GM23338 (cell line): ENCODE measurements around the gene KCNMA1. TPM values are rescaled to one million over a fixed set of nuclear protein-coding genes. Genes with fewer than 3 reads are reported as not detected.

Experiments used
- ATAC-seq: fragments of 200-7000 bp; cut with Tn5 transposase; 3 replicates; pipeline ENCODE4 v1.9.1; 2020
- DNase-seq: peaks from one replicate; pipeline ENCODE4 v3.0.0-alpha.2; 2015; ENCODE audit warnings: low spot score
- H2AFZ ChIP-seq: fragments of 200-600 bp; sonication (generic); 2 replicates; pipeline ENCODE4 v1.8.0; 2016; ENCODE audit warnings: antibody characterized with exemption, mild to moderate bottlenecking, moderate library complexity
- H3F3A ChIP-seq: fragments of 200-600 bp; sonication (generic); replicated peaks from 2 replicates; pipeline ENCODE4 v1.8.0; 2017; ENCODE audit warnings: antibody characterized with exemption, mixed run types, low read depth
- H3K27ac ChIP-seq: fragments of 200-600 bp; sonication (generic); 2 replicates; pipeline ENCODE4 v1.6.1; 2016; ENCODE audit warnings: low read depth
- H3K27me3 ChIP-seq: fragments of 200-600 bp; sonication (generic); 2 replicates; pipeline ENCODE4 v1.8.0; 2016; ENCODE audit warnings: mild to moderate bottlenecking, mixed run types, moderate library complexity; ENCODE audit not compliant: insufficient read depth
- H3K36me3 ChIP-seq: fragments of 200-600 bp; sonication (generic); 2 replicates; pipeline ENCODE4 v1.8.0; 2016; ENCODE audit warnings: mild to moderate bottlenecking; ENCODE audit not compliant: insufficient read depth
- H3K4me1 ChIP-seq: fragments of 200-600 bp; sonication (generic); 2 replicates; pipeline ENCODE4 v1.8.0; 2016; ENCODE audit warnings: mild to moderate bottlenecking, moderate library complexity; ENCODE audit not compliant: insufficient read depth
- H3K4me2 ChIP-seq: fragments of 200-600 bp; sonication (generic); 2 replicates; pipeline ENCODE4 v1.7.1; 2017; ENCODE audit warnings: mixed run types
- H3K4me3 ChIP-seq: fragments of 200-600 bp; sonication (generic); 2 replicates; pipeline ENCODE4 v1.6.1; 2016; ENCODE audit warnings: mixed run types
- H3K79me2 ChIP-seq: fragments of 200-600 bp; sonication (generic); replicated peaks from 2 replicates; pipeline ENCODE4 v1.8.0; 2017; ENCODE audit warnings: mild to moderate bottlenecking; ENCODE audit not compliant: insufficient read depth
- H3K9me2 ChIP-seq: fragments of 200-600 bp; sonication (generic); 2 replicates; pipeline ENCODE4 v1.8.0; 2017; ENCODE audit not compliant: insufficient read depth
- H4K20me1 ChIP-seq: fragments of 200-600 bp; sonication (generic); replicated peaks from 2 replicates; pipeline ENCODE4 v1.8.0; 2017; ENCODE audit warnings: mild to moderate bottlenecking; ENCODE audit not compliant: insufficient read depth
- H3K27ac Mint-ChIP-seq: 2 replicates; pipeline ENCODE4 v1.8.0; 2020; ENCODE audit warnings: inconsistent platforms, mild to moderate bottlenecking, moderate library complexity, mixed read lengths
- H3K27me3 Mint-ChIP-seq: 3 replicates; pipeline ENCODE4 v1.8.0; 2022; ENCODE audit warnings: low read depth, mild to moderate bottlenecking, moderate library complexity, mixed read lengths, inconsistent platforms; ENCODE audit not compliant: insufficient read depth, poor library complexity
- H3K36me3 Mint-ChIP-seq: 3 replicates; pipeline ENCODE4 v1.8.0; 2021; ENCODE audit warnings: low read depth, mild to moderate bottlenecking, inconsistent platforms, moderate library complexity, mixed read lengths
- H3K4me1 Mint-ChIP-seq: 3 replicates; pipeline ENCODE4 v1.8.0; 2020; ENCODE audit warnings: mild to moderate bottlenecking, inconsistent platforms, mixed read lengths
- H3K4me3 Mint-ChIP-seq: 3 replicates; pipeline ENCODE4 v1.8.0; 2021; ENCODE audit warnings: moderate library complexity, mild to moderate bottlenecking, inconsistent platforms, mixed read lengths
- H3K9me3 Mint-ChIP-seq: 3 replicates; pipeline ENCODE4 v1.8.0; 2020; ENCODE audit warnings: moderate library complexity, mild to moderate bottlenecking, inconsistent platforms, mixed read lengths
- CREB1 ChIP-seq: fragments of 250-450 bp; sonication (Bioruptor Pico); IDR thresholded peaks from 2 replicates; pipeline ENCODE4 v1.5.0; 2020; ENCODE audit warnings: low read depth, mild to moderate bottlenecking, moderate library complexity
- EZH2 ChIP-seq: fragments of 200-600 bp; sonication (generic); IDR thresholded peaks from one replicate; pipeline ENCODE4 v1.8.0; 2017; ENCODE audit warnings: antibody characterized with exemption, mild to moderate bottlenecking, low read depth; ENCODE audit not compliant: unreplicated experiment
- EZH2phosphoT487 ChIP-seq: fragments of 200-600 bp; sonication (generic); IDR thresholded peaks from one replicate; pipeline ENCODE4 v1.8.1; 2018; ENCODE audit warnings: antibody characterized with exemption; ENCODE audit not compliant: unreplicated experiment
- JUNB ChIP-seq: IDR thresholded peaks from one replicate; pipeline ENCODE4 v1.6.1; 2016; ENCODE audit warnings: antibody characterized with exemption; ENCODE audit not compliant: unreplicated experiment
- NANOG ChIP-seq: IDR thresholded peaks from 2 replicates; pipeline ENCODE4 v1.6.1; 2016; ENCODE audit warnings: antibody characterized with exemption, borderline replicate concordance
- POLR2AphosphoS5 ChIP-seq: IDR thresholded peaks from 2 replicates; pipeline ENCODE4 v1.6.1; 2016; ENCODE audit warnings: antibody characterized with exemption, low read depth
- REST ChIP-seq: IDR thresholded peaks from one replicate; pipeline ENCODE4 v1.6.1; 2018; ENCODE audit warnings: antibody characterized with exemption; ENCODE audit not compliant: unreplicated experiment
- STAT1 ChIP-seq: IDR thresholded peaks from one replicate; pipeline ENCODE4 v1.6.1; 2016; ENCODE audit warnings: antibody characterized with exemption; ENCODE audit not compliant: unreplicated experiment
- ZNF114 ChIP-seq: fragments of 250-450 bp; sonication (Bioruptor Pico); IDR thresholded peaks from 2 replicates; pipeline ENCODE4 v1.5.0; 2020; ENCODE audit warnings: mild to moderate bottlenecking, moderate library complexity
- ZNF331 ChIP-seq: fragments of 250-450 bp; sonication (Bioruptor Pico); IDR thresholded peaks from 2 replicates; pipeline ENCODE4 v1.5.0; 2020; ENCODE audit warnings: low read depth, mild to moderate bottlenecking, moderate library complexity
- ZNF462 ChIP-seq: fragments of 250-450 bp; sonication (Bioruptor Pico); IDR thresholded peaks from 2 replicates; pipeline ENCODE4 v1.5.0; 2020; ENCODE audit warnings: mild to moderate bottlenecking, moderate library complexity
- polyA plus RNA-seq: library from polyadenylated mRNA; unstranded; fragments of >200 nt; fragmentation: Nextera tagmentation; extraction: Ambion mirVana; gene quantifications from 2 replicates; pipeline ENCODE4 v1.2.1, GENCODE V29; 2016
- total RNA-seq: library from RNA; depleted of rRNA; stranded (reverse); fragments of >200 nt; shearing (Covaris generic); gene quantifications from 2 replicates; pipeline ENCODE4 v1.2.3, GENCODE V29; 2014
- TF ChIP-seq, protein P1 (sequence below), 2 experiments: fragments of 200-600 bp in 1 of 2; sonication (generic) in 1 of 2; conservative IDR thresholded peaks; 2 replicates each; pipeline versions ENCODE4 v1.5.1 to v1.6.1; 2016 to 2017; ENCODE audit warnings: antibody characterized with exemption in 2 of 2, low read depth in 2 of 2, mild to moderate bottlenecking in 2 of 2, moderate library complexity in 1 of 2
- TF ChIP-seq, protein P2 (sequence below): IDR thresholded peaks from 2 replicates; pipeline ENCODE4 v1.6.1; 2016; ENCODE audit warnings: antibody characterized with exemption

The KCNMA1 gene
- total and polyA plus RNA-seq, 2 experiments from 2014 or later = 8.2 to 9.0 TPM

GRCh38 chr10:77532068-77532467 is 105.5 kb downstream of the KCNMA1 start (continued):
- TF ChIP-seq ZNF462 (CRISPR knock-in tag) = no peak

GRCh38 chr10:77531441-77532001 is 106.1 kb downstream of the KCNMA1 start:
- H4K20me1 ChIP-seq = no peaks in the 10 kb centered on the region
- H3K27ac Mint-ChIP-seq = peak overlapping the region; percentile 24; the same call in 1 of the 2 replicates
- H3K4me3 ChIP-seq = no peak overlapping the region
- H3F3A ChIP-seq = no peaks in the 10 kb centered on the region
- no peak for DNase-seq
- H3K4me2 ChIP-seq = no peak overlapping the region
- no peak for ATAC-seq
- no peak overlapping the region for H3K27ac ChIP-seq
- H3K9me2 ChIP-seq = 0 out of 2 replicates have a peak, but pooled peaks cover 1% of the 10 kb centered on the region
- peaks cover 28% of the 10 kb centered on the region for H3K4me1 ChIP-seq
- peaks cover 8% of the 10 kb centered on the region for H3K27me3 Mint-ChIP-seq
- no peaks in the 10 kb centered on the region for H3K9me3 Mint-ChIP-seq
- no peak overlapping the region for H3K4me3 Mint-ChIP-seq
- no peaks in the 10 kb centered on the region for H3K36me3 ChIP-seq
- H2AFZ ChIP-seq = no peak overlapping the region
- H3K79me2 ChIP-seq = no peaks in the 10 kb centered on the region
- peaks cover 47% of the 10 kb centered on the region for H3K4me1 Mint-ChIP-seq
- no peaks in the 10 kb centered on the region for H3K27me3 ChIP-seq
- H3K36me3 Mint-ChIP-seq = no peaks in the 10 kb centered on the region
- TF ChIP-seq REST (no peak), STAT1 (no peak), ZNF331 (CRISPR knock-in tag) (no peak), ZNF114 (CRISPR knock-in tag) (no peak), POLR2AphosphoS5 (no peak), JUNB (no peak), EZH2phosphoT487 (no peak), NANOG (no peak), CREB1 (no peak), EZH2 (no peak)
- TF ChIP-seq, protein P1, sequence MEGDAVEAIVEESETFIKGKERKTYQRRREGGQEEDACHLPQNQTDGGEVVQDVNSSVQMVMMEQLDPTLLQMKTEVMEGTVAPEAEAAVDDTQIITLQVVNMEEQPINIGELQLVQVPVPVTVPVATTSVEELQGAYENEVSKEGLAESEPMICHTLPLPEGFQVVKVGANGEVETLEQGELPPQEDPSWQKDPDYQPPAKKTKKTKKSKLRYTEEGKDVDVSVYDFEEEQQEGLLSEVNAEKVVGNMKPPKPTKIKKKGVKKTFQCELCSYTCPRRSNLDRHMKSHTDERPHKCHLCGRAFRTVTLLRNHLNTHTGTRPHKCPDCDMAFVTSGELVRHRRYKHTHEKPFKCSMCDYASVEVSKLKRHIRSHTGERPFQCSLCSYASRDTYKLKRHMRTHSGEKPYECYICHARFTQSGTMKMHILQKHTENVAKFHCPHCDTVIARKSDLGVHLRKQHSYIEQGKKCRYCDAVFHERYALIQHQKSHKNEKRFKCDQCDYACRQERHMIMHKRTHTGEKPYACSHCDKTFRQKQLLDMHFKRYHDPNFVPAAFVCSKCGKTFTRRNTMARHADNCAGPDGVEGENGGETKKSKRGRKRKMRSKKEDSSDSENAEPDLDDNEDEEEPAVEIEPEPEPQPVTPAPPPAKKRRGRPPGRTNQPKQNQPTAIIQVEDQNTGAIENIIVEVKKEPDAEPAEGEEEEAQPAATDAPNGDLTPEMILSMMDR (conservative IDR thresholded peaks at IDR 0.05; ENCODE audit: low read depth in 2 of 2) = no peak
- TF ChIP-seq, protein P2, sequence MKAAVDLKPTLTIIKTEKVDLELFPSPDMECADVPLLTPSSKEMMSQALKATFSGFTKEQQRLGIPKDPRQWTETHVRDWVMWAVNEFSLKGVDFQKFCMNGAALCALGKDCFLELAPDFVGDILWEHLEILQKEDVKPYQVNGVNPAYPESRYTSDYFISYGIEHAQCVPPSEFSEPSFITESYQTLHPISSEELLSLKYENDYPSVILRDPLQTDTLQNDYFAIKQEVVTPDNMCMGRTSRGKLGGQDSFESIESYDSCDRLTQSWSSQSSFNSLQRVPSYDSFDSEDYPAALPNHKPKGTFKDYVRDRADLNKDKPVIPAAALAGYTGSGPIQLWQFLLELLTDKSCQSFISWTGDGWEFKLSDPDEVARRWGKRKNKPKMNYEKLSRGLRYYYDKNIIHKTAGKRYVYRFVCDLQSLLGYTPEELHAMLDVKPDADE = no peak
